OCI-LY3 (cell line): ENCODE measurements around the gene CAB39.
"Not testable (repeated sequence)": the region's sequence is repeated elsewhere in the genome, so short reads cannot be mapped to it uniquely, and the experiment has no call there.

ENCODE experiments used
- H2AFZ ChIP-seq: fragments of 200-600, 300-600 bp; shearing (Covaris generic); 2 replicates; pipeline ENCODE4 v1.6.0; 2014; ENCODE audit warnings: antibody characterized with exemption, low read depth, low read length
- H3K27ac ChIP-seq: fragments of 200-600, 300-600 bp; sonication (generic); 2 replicates; pipeline ENCODE4 v1.5.1; 2014; ENCODE audit warnings: mild to moderate bottlenecking, low read length, moderate library complexity, mixed read lengths
- H3K27me3 ChIP-seq: fragments of 200-600, 300-600 bp; sonication (generic); 2 replicates; pipeline ENCODE4 v1.6.1; 2014; ENCODE audit warnings: low read depth, low read length, mixed read lengths
- H3K36me3 ChIP-seq: fragments of 200-600, 300-600 bp; sonication (generic); replicated peaks from 2 replicates; pipeline ENCODE3; 2014; ENCODE audit warnings: low read depth, low read length, mixed read lengths
- H3K4me1 ChIP-seq: fragments of 300-600, 200-600 bp; sonication (generic); 2 replicates; pipeline ENCODE4 v1.6.1; 2014; ENCODE audit warnings: low read length, mixed read lengths
- H3K4me2 ChIP-seq: fragments of 200-600, 300-600 bp; sonication (generic); 2 replicates; pipeline ENCODE4 v1.6.1; 2014; ENCODE audit warnings: low read length, mixed read lengths
- H3K4me3 ChIP-seq: fragments of 300-600, 200-600 bp; sonication (generic); 2 replicates; pipeline ENCODE4 v1.5.1; 2014; ENCODE audit warnings: antibody characterized with exemption, mild to moderate bottlenecking, low read length, moderate library complexity
- H3K79me2 ChIP-seq: fragments of 300-600, 200-600 bp; shearing (Covaris generic); 2 replicates; pipeline ENCODE4 v1.6.1; 2014; ENCODE audit warnings: mild to moderate bottlenecking, low read length, mixed read lengths
- H3K9ac ChIP-seq: fragments of 300-600, 200-600 bp; shearing (Covaris generic); 2 replicates; pipeline ENCODE4 v1.6.0; 2014; ENCODE audit warnings: mild to moderate bottlenecking, low read length, moderate library complexity
- H3K9me3 ChIP-seq: fragments of 200-600, 300-600 bp; shearing (Covaris generic); 2 replicates; pipeline ENCODE4 v1.6.1; 2014; ENCODE audit warnings: low read length, mixed read lengths; ENCODE audit not compliant: insufficient read depth
- H4K20me1 ChIP-seq: fragments of 200-600, 300-600 bp; sonication (generic); 2 replicates; pipeline ENCODE4 v1.6.1; 2016; ENCODE audit warnings: low read length, mixed read lengths; ENCODE audit not compliant: insufficient read depth
- EZH2phosphoT487 ChIP-seq: fragments of 200-600 bp; shearing (Covaris generic); IDR thresholded peaks from 2 replicates; pipeline ENCODE4 v1.6.1; 2018; ENCODE audit warnings: antibody characterized with exemption, mixed run types, low read depth
- TF ChIP-seq, protein P1 (sequence below): fragments of 200-600, 300-600 bp; sonication (generic); IDR thresholded peaks from 2 replicates; pipeline ENCODE4 v1.5.1; 2014; ENCODE audit warnings: antibody characterized with exemption, low read length, low read depth

Gene CAB39

DNA sequence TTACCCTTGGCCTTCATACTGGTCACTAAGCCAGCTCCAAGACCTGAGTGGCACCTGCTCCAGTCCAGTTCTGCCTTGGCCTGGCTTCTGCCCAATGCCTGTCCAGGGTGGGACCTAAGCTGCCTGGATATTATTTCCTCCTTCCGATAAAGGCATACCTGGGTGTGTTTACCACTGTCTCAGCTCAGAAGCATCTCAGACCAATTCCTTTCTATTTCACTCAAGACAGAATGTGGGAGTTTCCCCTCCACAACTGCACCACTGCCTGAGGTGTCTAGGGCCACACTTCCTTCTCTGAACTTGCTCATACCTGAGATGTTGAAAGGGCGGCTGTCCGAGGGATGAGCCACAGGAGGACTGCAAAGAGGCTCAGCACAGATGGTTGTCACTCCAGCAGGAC is 18.4 kb upstream of the CAB39 start:
- Histone ChIP-seq H3K36me3 (no peaks in the 10 kb centered on the region), H3K4me1 (peaks cover 8% of the 10 kb centered on the region), H2AFZ (no peak overlapping the region), H3K27ac (no peak overlapping the region; the same call in 1 of the 2 replicates), H3K27me3 (no peaks in the 10 kb centered on the region), H3K9me3 (no peaks in the 10 kb centered on the region), H4K20me1 (no peaks in the 10 kb centered on the region), H3K79me2 (no peaks in the 10 kb centered on the region), H3K9ac (no peak overlapping the region), H3K4me3 (no peak overlapping the region), H3K4me2 (peak overlapping the region; percentile 56)
- no peak for TF ChIP-seq EZH2phosphoT487
- TF ChIP-seq, protein P1, sequence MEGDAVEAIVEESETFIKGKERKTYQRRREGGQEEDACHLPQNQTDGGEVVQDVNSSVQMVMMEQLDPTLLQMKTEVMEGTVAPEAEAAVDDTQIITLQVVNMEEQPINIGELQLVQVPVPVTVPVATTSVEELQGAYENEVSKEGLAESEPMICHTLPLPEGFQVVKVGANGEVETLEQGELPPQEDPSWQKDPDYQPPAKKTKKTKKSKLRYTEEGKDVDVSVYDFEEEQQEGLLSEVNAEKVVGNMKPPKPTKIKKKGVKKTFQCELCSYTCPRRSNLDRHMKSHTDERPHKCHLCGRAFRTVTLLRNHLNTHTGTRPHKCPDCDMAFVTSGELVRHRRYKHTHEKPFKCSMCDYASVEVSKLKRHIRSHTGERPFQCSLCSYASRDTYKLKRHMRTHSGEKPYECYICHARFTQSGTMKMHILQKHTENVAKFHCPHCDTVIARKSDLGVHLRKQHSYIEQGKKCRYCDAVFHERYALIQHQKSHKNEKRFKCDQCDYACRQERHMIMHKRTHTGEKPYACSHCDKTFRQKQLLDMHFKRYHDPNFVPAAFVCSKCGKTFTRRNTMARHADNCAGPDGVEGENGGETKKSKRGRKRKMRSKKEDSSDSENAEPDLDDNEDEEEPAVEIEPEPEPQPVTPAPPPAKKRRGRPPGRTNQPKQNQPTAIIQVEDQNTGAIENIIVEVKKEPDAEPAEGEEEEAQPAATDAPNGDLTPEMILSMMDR = no peak

DNA sequence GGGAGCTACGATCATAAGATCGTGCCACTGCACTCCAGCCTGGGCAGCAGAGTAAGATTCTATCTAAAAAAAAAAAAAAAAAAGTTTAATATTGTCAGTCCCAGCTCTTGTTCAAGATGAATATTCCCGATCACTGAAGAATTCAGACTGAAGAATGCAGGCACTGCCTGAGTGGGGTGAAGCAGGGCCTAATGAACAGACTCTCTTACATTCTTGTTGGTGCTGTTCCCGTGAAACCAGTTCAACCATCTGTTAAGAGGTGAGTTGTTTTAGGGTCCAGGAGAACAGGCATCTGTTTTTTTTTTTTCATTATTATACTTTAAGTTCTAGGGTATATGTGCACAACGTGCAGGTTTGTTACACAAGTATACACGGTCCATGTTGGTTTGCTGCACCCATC is 17.1 kb upstream of the CAB39 start:
- H3K4me3 ChIP-seq = no peak overlapping the region
- no peaks in the 10 kb centered on the region for H3K79me2 ChIP-seq
- no peak overlapping the region for H3K9ac ChIP-seq
- no peak overlapping the region for H2AFZ ChIP-seq
- no peaks in the 10 kb centered on the region for H3K9me3 ChIP-seq
- H3K4me2 ChIP-seq = no peak overlapping the region
- H3K27me3 ChIP-seq = no peaks in the 10 kb centered on the region
- no peaks in the 10 kb centered on the region for H3K36me3 ChIP-seq
- no peaks in the 10 kb centered on the region for H4K20me1 ChIP-seq
- TF ChIP-seq EZH2phosphoT487 = no peak
- TF ChIP-seq, protein P1 = no peak
- peaks cover 8% of the 10 kb centered on the region for H3K4me1 ChIP-seq
- H3K27ac ChIP-seq = no peak overlapping the region

DNA sequence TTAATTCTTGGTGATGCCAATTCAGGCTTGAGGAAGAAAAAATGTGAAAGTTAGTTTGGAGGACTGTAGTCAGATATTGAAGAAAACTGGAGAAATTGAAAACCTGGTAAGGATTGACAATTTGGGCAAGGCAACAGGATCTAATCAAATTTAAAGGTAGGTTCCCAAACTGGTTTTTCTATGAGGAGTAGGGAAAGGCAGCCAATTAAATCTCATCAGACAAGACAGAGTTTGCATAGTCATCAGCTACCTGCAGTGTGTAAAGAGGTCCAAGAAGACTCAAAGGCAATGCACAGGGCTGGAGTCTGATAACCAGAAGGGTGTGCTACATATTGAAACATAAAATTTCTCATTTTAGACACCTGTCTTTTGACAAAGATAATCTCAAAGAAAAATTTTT is 16.0 kb upstream of the CAB39 start:
- Histone ChIP-seq H3K27ac (no peak overlapping the region), H3K4me1 (peaks cover 8% of the 10 kb centered on the region), H3K9ac (no peak overlapping the region), H2AFZ (no peak overlapping the region), H4K20me1 (no peaks in the 10 kb centered on the region), H3K36me3 (no peaks in the 10 kb centered on the region), H3K4me3 (no peak overlapping the region), H3K4me2 (no peak overlapping the region), H3K27me3 (no peaks in the 10 kb centered on the region), H3K79me2 (no peaks in the 10 kb centered on the region), H3K9me3 (no peaks in the 10 kb centered on the region)
- no peak for TF ChIP-seq EZH2phosphoT487
- TF ChIP-seq, protein P1 = no peak

DNA sequence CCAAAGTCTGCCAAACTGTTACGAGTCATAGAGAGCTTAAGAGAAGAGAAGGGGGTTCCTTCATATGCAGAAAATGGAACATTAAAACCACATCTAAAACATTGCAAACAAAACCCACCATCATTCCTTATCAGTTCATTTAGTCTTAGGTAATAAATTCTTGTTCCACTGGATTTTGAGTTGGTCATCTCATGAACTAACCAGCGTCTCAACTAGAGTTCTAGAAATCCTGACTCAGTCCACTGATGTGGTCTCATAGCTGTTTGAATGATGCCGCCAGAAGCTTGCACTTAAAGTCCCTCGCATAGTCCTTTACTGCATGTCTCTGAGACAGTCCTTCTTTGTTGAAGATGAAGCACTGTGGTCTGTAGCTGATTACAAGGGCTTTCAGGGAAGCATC is 15.0 kb upstream of the CAB39 start:
- no peak overlapping the region for H3K9ac ChIP-seq
- no peak overlapping the region for H2AFZ ChIP-seq
- TF ChIP-seq EZH2phosphoT487 = no peak
- TF ChIP-seq, protein P1 = no peak
- no peaks in the 10 kb centered on the region for H4K20me1 ChIP-seq
- H3K4me2 ChIP-seq = no peak overlapping the region
- H3K4me3 ChIP-seq = no peak overlapping the region
- H3K36me3 ChIP-seq = no peaks in the 10 kb centered on the region
- H3K4me1 ChIP-seq = peaks cover 8% of the 10 kb centered on the region
- no peaks in the 10 kb centered on the region for H3K79me2 ChIP-seq
- no peaks in the 10 kb centered on the region for H3K9me3 ChIP-seq
- no peak overlapping the region for H3K27ac ChIP-seq
- no peaks in the 10 kb centered on the region for H3K27me3 ChIP-seq

DNA sequence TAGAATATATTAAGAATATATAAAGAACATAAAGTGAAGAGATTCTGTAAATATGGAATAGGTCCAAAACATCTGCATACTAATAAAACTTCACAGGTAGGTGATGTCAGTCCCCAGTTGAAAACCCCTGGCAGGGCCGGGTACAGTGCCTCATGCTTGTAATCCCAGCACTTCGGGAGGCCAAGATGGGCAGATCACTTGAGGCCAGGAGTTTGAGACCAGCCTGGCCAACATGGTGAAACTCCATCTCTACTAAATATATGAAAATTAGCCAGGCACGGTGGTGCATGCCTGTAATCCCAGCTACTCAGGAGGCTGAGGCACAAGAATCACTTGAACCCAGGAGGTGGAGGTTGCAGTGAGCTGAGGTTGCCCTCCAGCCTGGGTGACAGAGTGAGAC is 13.9 kb upstream of the CAB39 start:
- H3K9ac ChIP-seq, H2AFZ ChIP-seq, H3K36me3 ChIP-seq, H3K4me1 ChIP-seq, H3K4me3 ChIP-seq, H3K27me3 ChIP-seq, H4K20me1 ChIP-seq, H3K27ac ChIP-seq, H3K9me3 ChIP-seq, H3K79me2 ChIP-seq, H3K4me2 ChIP-seq: not testable (repeated sequence)
